Breast epithelium (tissue), 4 donors: Measurements from ENCODE around the gene PASK. TPM values are rescaled to one million over a fixed set of nuclear protein-coding genes. Genes with fewer than 3 reads are reported as not detected.

Source experiments
- DNase-seq, 2 donors: peaks; one replicate each; pipeline ENCODE4 v3.0.0-alpha.2; 2019; ENCODE audit warnings: low spot score in 2 of 2
- H3K27ac ChIP-seq, 2 donors: fragments of 200-600 bp; sonication (generic) in 1 of 2; one replicate each; pipeline ENCODE4 v1.5.1; 2016 to 2019; ENCODE audit warnings: mild to moderate bottlenecking in 1 of 2
- H3K27me3 ChIP-seq, 2 donors: fragments of 200-600 bp; sonication (generic) in 1 of 2; one replicate each; pipeline versions ENCODE4 v1.5.1 to v1.6.0; 2017 to 2019; ENCODE audit warnings: control low read depth in 1 of 2, mild to moderate bottlenecking in 1 of 2
- H3K36me3 ChIP-seq: fragments of 200-600 bp; one replicate; pipeline ENCODE4 v1.5.1; 2019
- H3K4me1 ChIP-seq, 2 donors: fragments of 200-600 bp; sonication (generic); one replicate each; pipeline ENCODE4 v1.5.1; 2016 to 2019; ENCODE audit warnings: control low read depth in 1 of 2
- H3K4me3 ChIP-seq, 3 donors: fragments of 200-600 bp; sonication (generic); 1 replicate in 2 of 3; 2 replicates in 1 of 3; pipeline ENCODE4 v1.5.1; 2016 to 2019; ENCODE audit warnings: mild to moderate bottlenecking in 3 of 3, moderate library complexity in 2 of 3
- H3K9me3 ChIP-seq, 2 donors: fragments of 200-600 bp; sonication (generic) in 1 of 2; one replicate each; pipeline ENCODE4 v1.5.1; 2016 to 2019; ENCODE audit warnings: control low read depth in 1 of 2
- CTCF ChIP-seq, 3 donors: fragments of 450-650 bp; IDR thresholded peaks; one replicate each; pipeline ENCODE4 v1.5.1; 2016 to 2017; ENCODE audit warnings: antibody characterized with exemption in 3 of 3, mild to moderate bottlenecking in 3 of 3, moderate library complexity in 3 of 3
- POLR2A ChIP-seq: fragments of 450-650 bp; IDR thresholded peaks from one replicate; pipeline ENCODE4 v1.6.1; 2016; ENCODE audit warnings: antibody characterized with exemption, mild to moderate bottlenecking, moderate library complexity
- POLR2AphosphoS5 ChIP-seq, 3 donors: sonication (generic); formaldehyde crosslinking; IDR thresholded peaks; one replicate each; pipeline ENCODE4 v1.6.1; 2017; ENCODE audit warnings: antibody characterized with exemption in 3 of 3
- intact Hi-C: fragments of 100-400 bp; cut with DNase I; formaldehyde crosslinking; loops from one replicate; pipeline ENCODE4 v1.15.1; 2023; ENCODE audit warnings: low total_unique reads
- total RNA-seq, 3 donors: library from RNA; depleted of rRNA; stranded (reverse); fragments of >200 nt; gene quantifications; one replicate each; pipeline ENCODE4 v1.1.0, GENCODE V29; 2016

The PASK gene
- total RNA-seq, 3 donors from 2014 or later = 4.3 to 7.3 (median 6.6) TPM

GRCh38 chr2:241189093-241189855 lies 40.0 kb upstream of the PASK start:
- Histone ChIP-seq H3K4me1 (no peaks in the 10 kb centered on the region), H3K9me3 (no peaks in the 10 kb centered on the region), H3K36me3 (no peaks in the 10 kb centered on the region), H3K27me3 (no peaks in the 10 kb centered on the region), H3K27ac (no peak overlapping the region), H3K4me3 (no peak overlapping the region)
- intact Hi-C loops = no loop called here
- DNase-seq = no peak
- TF ChIP-seq POLR2A (no peak), CTCF (IDR thresholded peaks at IDR 0.05) (no peak), POLR2AphosphoS5 (IDR thresholded peaks at IDR 0.05) (no peak)

- no peak for DNase-seq
- no peaks in the 10 kb centered on the region for H3K27me3 ChIP-seq
- no peak for TF ChIP-seq CTCF (IDR thresholded peaks at IDR 0.05)
- TF ChIP-seq POLR2AphosphoS5 (IDR thresholded peaks at IDR 0.05) = no peak
- no peak for TF ChIP-seq POLR2A
- intact Hi-C loops = no loop called here
- H3K4me3 ChIP-seq = no peak within 1 kb of the TSS
- no peak within 1 kb of the TSS for H3K27ac ChIP-seq
- no peaks in the 10 kb centered on the region for H3K4me1 ChIP-seq
- H3K9me3 ChIP-seq = no peaks in the 10 kb centered on the region
- no peaks in the 10 kb centered on the region for H3K36me3 ChIP-seq
Measured at GRCh38 chr2:241188361-241189092, 39.3 kb upstream of the PASK start, which contains the start of gene ANO7. Gene ANO7 (plus strand): TSS chr2:241188677. CDS start chr2:241190064, 1,387 bp downstream.

- TF ChIP-seq POLR2A (no peak), CTCF (IDR thresholded peaks at IDR 0.05) (no peak), POLR2AphosphoS5 (IDR thresholded peaks at IDR 0.05) (no peak)
- no peaks in the 10 kb centered on the region for H3K27me3 ChIP-seq
- DNase-seq = no peak
- H3K4me1 ChIP-seq = no peaks in the 10 kb centered on the region
- no peak overlapping the region for H3K4me3 ChIP-seq
- peaks cover 2% of the 10 kb centered on the region for H3K36me3 ChIP-seq
- no peaks in the 10 kb centered on the region for H3K9me3 ChIP-seq
- no peak overlapping the region for H3K27ac ChIP-seq
- intact Hi-C loops = no loop called here
Measured at GRCh38 chr2:241187918-241188234, 38.6 kb upstream of the PASK start.

GRCh38 chr2:241187101-241187917 lies 38.0 kb upstream of the PASK start:
- H3K27me3 ChIP-seq = no peaks in the 10 kb centered on the region
- intact Hi-C loops = no loop called here
- H3K9me3 ChIP-seq = no peaks in the 10 kb centered on the region
- H3K27ac ChIP-seq = no peak overlapping the region
- no peak for DNase-seq
- H3K4me1 ChIP-seq = no peaks in the 10 kb centered on the region
- peaks cover 3% of the 10 kb centered on the region for H3K36me3 ChIP-seq
- no peak for TF ChIP-seq POLR2AphosphoS5 (IDR thresholded peaks at IDR 0.05)
- no peak for TF ChIP-seq CTCF (IDR thresholded peaks at IDR 0.05)
- no peak for TF ChIP-seq POLR2A
- no peak overlapping the region for H3K4me3 ChIP-seq
